ENCODE results near the gene TMEM190. TPM values are rescaled to one million over a fixed set of nuclear protein-coding genes. Genes with fewer than 3 reads are reported as not detected.

The TMEM190 gene
- total and polyA plus RNA-seq, 10 of the 15 experiments (the other 5 are each of a cell fraction or from before 2014, with no cell fraction given) = not detected

DNA sequence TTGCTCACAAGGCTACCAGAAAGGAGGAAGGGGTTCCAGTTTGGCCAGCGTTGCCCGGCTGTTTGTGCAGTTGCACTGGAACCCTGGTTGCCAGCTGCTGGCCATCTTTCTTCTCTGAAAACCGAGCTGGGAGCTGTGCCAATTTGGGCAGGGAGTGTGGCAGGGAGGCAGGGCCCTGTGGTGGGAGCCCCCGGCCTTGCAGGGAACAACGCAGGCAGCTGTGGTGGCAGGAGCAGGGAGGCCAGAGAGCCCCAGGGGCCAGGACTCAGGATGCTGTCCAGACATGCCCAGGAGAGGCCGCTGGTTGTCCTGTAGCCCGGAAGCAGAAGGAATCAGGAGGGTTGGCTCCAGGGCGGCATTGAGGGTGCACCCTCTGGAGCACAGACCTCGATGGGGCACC is 32.2 kb upstream of the TMEM190 start:
- POLR2A ChIA-PET = no interaction called here
- SMC1A ChIA-PET (ENCODE audit: uncharacterized antibody, unreplicated experiment) = no interaction called here
- CTCF ChIA-PET = no interaction called here
- Histone ChIP-seq H4K20me1 (ENCODE audit: control insufficient read depth, insufficient read depth) (no peaks in the 10 kb centered on the region), H3K36me3 (ENCODE audit: control insufficient read depth in 2 of 2, insufficient read depth in 2 of 2, low read length in 1 of 2) (no peaks in the 10 kb centered on the region; a peak in 1 of 4 replicates), H2AFZ (ENCODE audit: control insufficient read depth, low read depth, low read length) (no peak overlapping the region), H3K79me2 (ENCODE audit: control insufficient read depth, insufficient read depth, low read length) (peaks cover 7% of the 10 kb centered on the region), H3K27me3 (replicated peaks in 1 of 2; ENCODE audit: control insufficient read depth in 2 of 2, insufficient read depth in 2 of 2, low read length in 1 of 2) (no peaks in the 10 kb centered on the region), H3K4me2 (ENCODE audit: control insufficient read depth, insufficient read depth) (no peak overlapping the region), H3K9me3 (replicated peaks; ENCODE audit: control insufficient read depth, insufficient read depth, low read length) (no peaks in the 10 kb centered on the region), H3K9ac (ENCODE audit: control insufficient read depth, insufficient read depth, low read length) (no peak overlapping the region), H3K4me3 (no peak overlapping the region), H3K27ac (ENCODE audit: control insufficient read depth, insufficient read depth) (no peak overlapping the region), H3K4me1 (ENCODE audit: control insufficient read depth, insufficient read depth, low read length) (peaks cover 4% of the 10 kb centered on the region; the same call in 1 of the 2 replicates)
- ATAC-seq (no peak), DNase-seq (ENCODE audit: low read depth, low spot score) (no peak), FAIRE-seq (no peak)
- BruUV-seq (replicated peaks) = no TSS peak
- RAD21 ChIA-PET (ENCODE audit: unreplicated experiment) = no interaction called here
- intact Hi-C loops (cut with micrococcal nuclease; ENCODE audit: unreplicated experiment) = no loop called here
- in situ Hi-C loops (cut with MboI) = no loop called here
- WGBS (ENCODE audit: insufficient coverage, insufficient replicate concordance, low lambda C conversion rate, missing lambda C conversion rate) = 91% methylated on average over 9 of the region's 9 CpGs
- TF ChIP-seq TCF7 (IDR thresholded peaks at IDR 0.05; ENCODE audit: borderline replicate concordance) = no peak
- TF ChIP-seq NBN (IDR thresholded peaks at IDR 0.05) = no peak
- TF ChIP-seq, protein P1, sequence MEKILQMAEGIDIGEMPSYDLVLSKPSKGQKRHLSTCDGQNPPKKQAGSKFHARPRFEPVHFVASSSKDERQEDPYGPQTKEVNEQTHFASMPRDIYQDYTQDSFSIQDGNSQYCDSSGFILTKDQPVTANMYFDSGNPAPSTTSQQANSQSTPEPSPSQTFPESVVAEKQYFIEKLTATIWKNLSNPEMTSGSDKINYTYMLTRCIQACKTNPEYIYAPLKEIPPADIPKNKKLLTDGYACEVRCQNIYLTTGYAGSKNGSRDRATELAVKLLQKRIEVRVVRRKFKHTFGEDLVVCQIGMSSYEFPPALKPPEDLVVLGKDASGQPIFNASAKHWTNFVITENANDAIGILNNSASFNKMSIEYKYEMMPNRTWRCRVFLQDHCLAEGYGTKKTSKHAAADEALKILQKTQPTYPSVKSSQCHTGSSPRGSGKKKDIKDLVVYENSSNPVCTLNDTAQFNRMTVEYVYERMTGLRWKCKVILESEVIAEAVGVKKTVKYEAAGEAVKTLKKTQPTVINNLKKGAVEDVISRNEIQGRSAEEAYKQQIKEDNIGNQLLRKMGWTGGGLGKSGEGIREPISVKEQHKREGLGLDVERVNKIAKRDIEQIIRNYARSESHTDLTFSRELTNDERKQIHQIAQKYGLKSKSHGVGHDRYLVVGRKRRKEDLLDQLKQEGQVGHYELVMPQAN (conservative IDR thresholded peaks at IDR 0.05) = no peak
- no peak for TF ChIP-seq CREM (IDR thresholded peaks at IDR 0.05; ENCODE audit: low read depth)

DNA sequence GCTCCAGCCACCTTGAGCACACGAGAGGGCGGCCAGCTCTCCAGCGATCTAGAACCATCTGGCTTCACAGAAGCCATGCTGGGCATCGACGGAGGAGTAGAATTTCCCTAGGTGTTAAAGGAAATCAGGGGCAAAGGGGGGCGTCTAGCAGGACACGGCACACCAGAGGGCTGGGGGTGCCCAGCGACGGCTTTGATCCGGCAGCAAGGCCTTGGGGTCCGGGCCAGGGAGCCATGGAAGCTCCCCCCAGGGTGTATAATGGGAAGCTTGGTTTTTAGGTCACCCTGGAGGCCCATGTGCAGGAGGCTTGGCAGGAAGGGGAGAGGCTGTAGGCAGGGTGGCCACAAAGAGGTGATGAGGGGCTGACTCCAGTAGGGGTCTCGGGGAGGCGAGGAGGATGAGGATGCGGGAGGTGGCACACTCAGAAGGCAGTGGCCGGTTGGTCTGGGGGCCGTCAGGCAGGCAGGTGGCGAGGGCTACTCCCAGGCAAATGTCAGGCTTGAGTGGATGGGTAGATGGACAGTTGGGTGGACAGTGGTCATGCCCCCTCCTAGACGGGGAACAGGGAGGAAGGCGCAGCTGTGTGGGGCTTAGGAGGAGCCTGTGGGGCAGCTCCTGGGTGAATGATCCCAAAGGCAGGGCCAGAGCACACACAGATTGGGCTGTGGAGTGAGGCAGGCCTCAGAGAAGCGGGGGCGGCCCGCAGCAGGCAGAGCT is 31.4 kb upstream of the TMEM190 start:
- DNase-seq (ENCODE audit: low read depth, low spot score) = no peak
- CTCF ChIA-PET = no interaction called here
- H3K4me1 ChIP-seq (ENCODE audit: control insufficient read depth, insufficient read depth, low read length) = peaks cover 4% of the 10 kb centered on the region; the same call in 1 of the 2 replicates

More for the DNA sequence above, 31.4 kb upstream of the TMEM190 start:
- FAIRE-seq = no peak
- ChIA-PET SMC1A (ENCODE audit: uncharacterized antibody, unreplicated experiment) (no interaction called here), RAD21 (ENCODE audit: unreplicated experiment) (no interaction called here), POLR2A (interaction anchor here (0.5 kb wide), 1 partner anchor 19 kb away, joined by 3 read pairs; no protein-coding TSS in a partner anchor)
- in situ Hi-C loops (cut with MboI) (no loop called here), intact Hi-C loops (cut with micrococcal nuclease; ENCODE audit: unreplicated experiment) (no loop called here)
- ATAC-seq = no peak
- no peak overlapping the region for H3K27ac ChIP-seq (ENCODE audit: control insufficient read depth, insufficient read depth)
- no peak overlapping the region for H3K9ac ChIP-seq (ENCODE audit: control insufficient read depth, insufficient read depth, low read length)
- no peaks in the 10 kb centered on the region for H4K20me1 ChIP-seq (ENCODE audit: control insufficient read depth, insufficient read depth)
- TF ChIP-seq POU2F2 (IDR thresholded peaks at IDR 0.05; ENCODE audit: borderline replicate concordance, low read depth, low read length) (no peak), POLR2A (IDR thresholded peaks at IDR 0.05; ENCODE audit: low read depth, low read length) (0 out of 2 replicates have a peak, but pooled peaks have one; percentile 21)
- no peaks in the 10 kb centered on the region; a peak in 1 of 4 replicates for H3K36me3 ChIP-seq (ENCODE audit: control insufficient read depth in 2 of 2, insufficient read depth in 2 of 2, low read length in 1 of 2)
- BruUV-seq (replicated peaks) = no TSS peak
- peaks cover 4% of the 10 kb centered on the region for H3K79me2 ChIP-seq (ENCODE audit: control insufficient read depth, insufficient read depth, low read length)
- no peaks in the 10 kb centered on the region for H3K27me3 ChIP-seq (replicated peaks in 1 of 2; ENCODE audit: control insufficient read depth in 2 of 2, insufficient read depth in 2 of 2, low read length in 1 of 2)
- WGBS (ENCODE audit: insufficient coverage, insufficient replicate concordance, low lambda C conversion rate, missing lambda C conversion rate) = 78% methylated on average over 19 of the region's 22 CpGs
- no peaks in the 10 kb centered on the region for H3K9me3 ChIP-seq (replicated peaks; ENCODE audit: control insufficient read depth, insufficient read depth, low read length)
- no peak overlapping the region for H3K4me3 ChIP-seq
- H3K4me2 ChIP-seq (ENCODE audit: control insufficient read depth, insufficient read depth) = no peak overlapping the region
- no peak overlapping the region for H2AFZ ChIP-seq (ENCODE audit: control insufficient read depth, low read depth, low read length)

Measured in GM12878 (cell line).